Activated CD4-positive, alpha-beta memory T cell treated with anti-CD3 and anti-CD28 coated beads, Interleukin-2, amount 10 ng/mL, durations not matched to agents 7 days and 5 days (primary cell): ENCODE results near the gene ERICH6B. TPM values are rescaled to one million over a fixed set of nuclear protein-coding genes. Genes with fewer than 3 reads are reported as not detected.

Experiments
- CTCF ChIA-PET: fragments of 350-600 bp; sonication (Branson Sonifier 250); formaldehyde crosslinking; loops from one replicate; lab custom pipeline; 2021; ENCODE audit warnings: antibody characterized with exemption, inconsistent platforms; lab: Charles Lee
- POLR2A ChIA-PET: fragments of 350-600 bp; sonication (Branson Sonifier 250); formaldehyde crosslinking; loops from one replicate; lab custom pipeline; 2021; ENCODE audit warnings: antibody characterized with exemption; lab: Charles Lee
- DNase-seq: peaks from one replicate; pipeline ENCODE4 v3.0.0-alpha.2; 2020
- H3K27ac Mint-ChIP-seq: one replicate; pipeline ENCODE4 v1.8.0; 2021; ENCODE audit warnings: mild to moderate bottlenecking, mixed read lengths
- H3K27me3 Mint-ChIP-seq: one replicate; pipeline ENCODE4 v1.8.0; 2021; ENCODE audit warnings: mixed read lengths
- H3K36me3 Mint-ChIP-seq: one replicate; pipeline ENCODE4 v1.8.0; 2021; ENCODE audit warnings: low read depth, mixed read lengths
- H3K4me1 Mint-ChIP-seq: one replicate; pipeline ENCODE4 v1.8.0; 2021; ENCODE audit warnings: mixed read lengths
- H3K4me3 Mint-ChIP-seq: one replicate; pipeline ENCODE4 v1.8.0; 2021; ENCODE audit warnings: mild to moderate bottlenecking, mixed read lengths
- H3K9me3 Mint-ChIP-seq: one replicate; pipeline ENCODE4 v1.8.0; 2021; ENCODE audit warnings: mixed read lengths
- total RNA-seq, 2 experiments: library from RNA; stranded (reverse); gene quantifications; one replicate each; pipeline ENCODE4 v1.2.3, GENCODE V29; 2021

The ERICH6B gene
- total RNA-seq, 2 experiments from 2014 or later, result not detected

DNA sequence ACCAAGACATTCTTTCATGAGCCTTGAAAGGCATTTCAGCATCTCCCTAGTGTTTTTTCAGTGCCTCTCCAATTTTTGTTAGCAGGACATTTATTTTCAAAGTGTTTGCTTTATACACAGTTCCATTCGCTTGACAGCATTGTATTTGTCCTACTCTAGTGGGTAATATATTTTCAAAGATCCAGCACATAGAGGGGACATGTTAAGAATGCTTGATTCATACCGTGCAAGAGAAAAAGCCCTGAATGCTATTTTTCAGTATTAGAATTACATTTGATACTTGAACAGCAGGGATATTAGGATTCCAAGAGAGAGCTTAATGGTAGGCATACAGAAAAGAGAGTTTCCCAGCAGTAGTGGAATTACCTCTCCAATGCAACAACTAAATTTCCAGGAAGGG lies 21.3 kb downstream of the ERICH6B start:
- POLR2A ChIA-PET, result no interaction called here
- no peak overlapping the region for H3K27ac Mint-ChIP-seq
- H3K4me3 Mint-ChIP-seq, result no peak overlapping the region
- H3K9me3 Mint-ChIP-seq, result no peaks in the 10 kb centered on the region
- peaks cover 19% of the 10 kb centered on the region for H3K27me3 Mint-ChIP-seq
- CTCF ChIA-PET, result no interaction called here
- H3K36me3 Mint-ChIP-seq, result no peaks in the 10 kb centered on the region
- DNase-seq, result no peak
- no peaks in the 10 kb centered on the region for H3K4me1 Mint-ChIP-seq

DNA sequence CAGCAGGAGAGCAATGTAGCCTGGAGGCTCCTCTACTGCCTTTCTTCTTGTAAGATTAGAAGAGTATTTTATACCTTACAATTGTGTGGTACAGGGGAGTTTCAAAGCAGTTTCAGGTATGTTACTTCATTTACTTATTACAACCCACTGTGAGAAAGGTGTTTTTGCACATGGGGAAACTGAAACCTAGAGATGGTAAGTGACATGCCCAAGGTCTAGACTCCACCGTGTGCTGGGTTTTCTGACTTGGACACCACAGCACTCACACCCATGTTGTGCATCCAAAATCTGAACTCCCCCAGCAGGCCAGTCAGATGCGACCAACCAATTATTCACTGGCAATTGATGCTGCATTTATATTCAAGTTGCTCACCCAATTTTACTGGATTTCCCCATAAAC lies 22.8 kb downstream of the ERICH6B start:
- ChIA-PET CTCF (no interaction called here), POLR2A (no interaction called here)
- no peak overlapping the region for H3K4me3 Mint-ChIP-seq
- no peaks in the 10 kb centered on the region for H3K9me3 Mint-ChIP-seq
- no peaks in the 10 kb centered on the region for H3K4me1 Mint-ChIP-seq
- no peak for DNase-seq
- H3K27ac Mint-ChIP-seq, result no peak overlapping the region
- H3K27me3 Mint-ChIP-seq, result peaks cover 15% of the 10 kb centered on the region
- H3K36me3 Mint-ChIP-seq, result no peaks in the 10 kb centered on the region

DNA sequence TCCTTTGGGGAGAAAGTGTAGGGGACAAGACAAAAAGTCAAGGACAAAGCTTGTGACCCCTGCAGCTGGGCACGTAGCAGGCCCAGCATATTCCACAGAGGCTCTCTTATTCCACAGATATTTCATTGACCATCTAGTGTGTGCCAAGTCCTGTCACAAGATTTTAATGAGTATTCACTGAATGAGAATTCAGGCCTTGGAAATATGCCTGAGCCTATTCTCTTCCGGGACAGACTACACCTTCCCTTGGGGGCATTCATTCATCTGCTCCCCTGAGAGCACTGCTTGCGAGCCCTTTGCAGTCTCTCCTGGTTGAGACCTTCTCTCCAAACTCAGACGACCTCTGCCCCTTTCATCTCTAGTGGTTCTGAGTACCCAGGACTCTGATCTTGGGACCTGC lies 25.5 kb downstream of the ERICH6B start:
- no peaks in the 10 kb centered on the region for H3K4me1 Mint-ChIP-seq
- POLR2A ChIA-PET, result no interaction called here
- no peaks in the 10 kb centered on the region for H3K9me3 Mint-ChIP-seq

DNA sequence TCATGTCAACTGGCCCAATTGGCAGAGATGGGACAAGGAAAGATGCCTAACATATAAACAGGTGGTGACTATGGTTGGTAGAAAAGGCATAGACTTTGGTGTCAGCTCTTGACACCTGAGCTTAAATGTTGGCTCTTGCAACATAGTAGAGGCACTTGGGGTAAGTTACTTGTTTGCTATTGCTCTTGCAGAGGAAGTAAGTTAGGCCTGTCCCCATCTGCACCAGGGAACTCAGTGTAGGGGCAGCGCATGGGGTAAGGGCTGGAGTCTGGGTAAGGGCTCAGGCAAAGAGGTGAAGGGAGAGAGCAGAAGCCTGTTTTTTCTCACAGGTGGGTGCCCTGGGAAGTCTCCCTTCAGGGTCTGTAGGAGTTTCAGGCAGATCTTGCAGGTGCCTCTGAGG lies 27.6 kb downstream of the ERICH6B start:
- H3K27me3 Mint-ChIP-seq, result no peaks in the 10 kb centered on the region
- H3K27ac Mint-ChIP-seq, result no peak overlapping the region
- ChIA-PET POLR2A (no interaction called here), CTCF (no interaction called here)
- DNase-seq, result no peak
- no peaks in the 10 kb centered on the region for H3K9me3 Mint-ChIP-seq
- H3K4me3 Mint-ChIP-seq, result no peak overlapping the region
- H3K4me1 Mint-ChIP-seq, result no peaks in the 10 kb centered on the region
- H3K36me3 Mint-ChIP-seq, result no peaks in the 10 kb centered on the region

More for the DNA sequence above, 25.5 kb downstream of the ERICH6B start:
- Mint-ChIP-seq H3K4me3 (no peak overlapping the region), H3K27me3 (peaks cover 4% of the 10 kb centered on the region), H3K36me3 (no peaks in the 10 kb centered on the region), H3K27ac (no peak overlapping the region)
- no peak for DNase-seq
- CTCF ChIA-PET, result no interaction called here

DNA sequence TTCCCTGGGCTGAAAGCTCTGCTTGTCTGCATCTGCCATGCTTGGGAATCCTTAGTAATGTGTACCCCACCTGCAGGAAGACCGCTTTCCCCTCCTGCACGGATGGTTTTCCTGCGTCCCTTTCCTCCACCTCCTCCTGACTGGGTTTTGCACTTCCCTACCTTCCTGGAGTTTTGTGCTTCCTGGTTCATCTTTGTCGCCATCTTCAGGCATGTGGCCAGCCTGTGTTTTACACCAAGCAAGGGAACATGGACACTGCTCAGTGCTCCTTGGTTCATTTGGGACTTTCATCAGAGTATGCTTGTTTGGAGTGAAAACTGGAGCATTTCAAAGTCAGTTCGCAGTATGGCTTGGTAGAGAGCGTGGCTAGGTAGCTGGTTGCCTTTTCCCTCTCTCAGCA lies 30.7 kb downstream of the ERICH6B start:
- H3K27ac Mint-ChIP-seq, result no peak overlapping the region
- no peaks in the 10 kb centered on the region for H3K9me3 Mint-ChIP-seq
- CTCF ChIA-PET, result no interaction called here
- H3K4me1 Mint-ChIP-seq, result no peaks in the 10 kb centered on the region
- POLR2A ChIA-PET, result no interaction called here
- H3K4me3 Mint-ChIP-seq, result no peak overlapping the region
- DNase-seq, result no peak
- peaks cover 5% of the 10 kb centered on the region for H3K27me3 Mint-ChIP-seq
- H3K36me3 Mint-ChIP-seq, result no peaks in the 10 kb centered on the region

DNA sequence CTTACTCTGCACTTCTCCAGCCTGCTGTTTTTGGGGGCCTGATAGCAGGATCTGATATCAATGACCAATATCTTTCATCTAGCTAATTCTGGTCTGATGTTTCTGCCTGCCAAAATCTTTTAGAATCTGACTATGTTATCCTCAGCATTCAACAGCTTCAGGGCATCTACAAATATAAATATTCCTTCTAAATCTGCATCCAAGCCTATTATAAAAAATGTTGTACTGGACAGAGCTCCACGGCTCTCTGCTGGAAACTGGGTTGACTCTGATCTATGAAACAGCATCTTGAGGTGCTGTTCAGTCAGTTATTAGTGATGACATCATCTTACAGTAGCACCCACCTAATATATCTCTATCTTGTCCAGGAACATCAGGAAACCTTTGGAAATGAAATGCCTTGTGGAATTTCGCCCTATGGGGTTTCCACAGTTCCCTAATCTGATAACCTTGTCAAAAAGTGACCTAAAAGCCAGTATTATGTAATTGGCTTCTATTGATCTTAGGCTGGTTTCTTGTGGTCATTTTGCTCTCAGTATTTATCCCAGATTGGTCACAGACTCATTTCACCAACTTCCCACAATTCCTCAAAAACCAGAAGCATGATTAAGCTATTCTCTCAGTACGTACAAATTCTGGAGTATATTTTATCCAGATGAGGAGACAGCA lies 33.0 kb downstream of the ERICH6B start:
- peaks cover 5% of the 10 kb centered on the region for H3K27me3 Mint-ChIP-seq
- no peak for DNase-seq
- H3K4me3 Mint-ChIP-seq, result no peak overlapping the region
- ChIA-PET CTCF (no interaction called here), POLR2A (no interaction called here)
- H3K27ac Mint-ChIP-seq, result no peak overlapping the region
- no peaks in the 10 kb centered on the region for H3K9me3 Mint-ChIP-seq
- H3K4me1 Mint-ChIP-seq, result no peaks in the 10 kb centered on the region
- no peaks in the 10 kb centered on the region for H3K36me3 Mint-ChIP-seq

DNA sequence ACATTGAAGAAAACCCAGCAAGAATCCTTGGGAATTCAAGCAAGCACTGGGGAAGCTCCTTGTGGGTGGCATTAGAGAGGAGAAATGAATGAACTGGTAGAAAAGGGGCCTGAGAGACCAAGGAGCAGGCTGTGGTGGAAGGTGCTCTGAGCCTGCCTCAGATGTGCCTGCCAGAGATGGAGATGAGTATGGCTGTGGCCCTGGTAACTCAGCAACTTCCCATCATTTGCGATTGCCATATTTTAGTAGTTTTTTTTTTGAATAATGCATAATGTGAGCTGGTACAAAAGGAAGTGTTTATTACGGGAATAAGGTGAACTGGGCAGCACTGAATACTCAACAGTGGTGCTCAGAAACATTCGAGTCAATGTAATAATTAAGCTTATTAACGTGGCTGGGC lies 39.1 kb downstream of the ERICH6B start:
- DNase-seq, result no peak
- CTCF ChIA-PET, result no interaction called here
- Mint-ChIP-seq H3K9me3 (no peaks in the 10 kb centered on the region), H3K4me1 (no peaks in the 10 kb centered on the region), H3K4me3 (no peak overlapping the region), H3K27me3 (peaks cover 20% of the 10 kb centered on the region), H3K36me3 (no peaks in the 10 kb centered on the region), H3K27ac (no peak overlapping the region)
- POLR2A ChIA-PET, result no interaction called here

DNA sequence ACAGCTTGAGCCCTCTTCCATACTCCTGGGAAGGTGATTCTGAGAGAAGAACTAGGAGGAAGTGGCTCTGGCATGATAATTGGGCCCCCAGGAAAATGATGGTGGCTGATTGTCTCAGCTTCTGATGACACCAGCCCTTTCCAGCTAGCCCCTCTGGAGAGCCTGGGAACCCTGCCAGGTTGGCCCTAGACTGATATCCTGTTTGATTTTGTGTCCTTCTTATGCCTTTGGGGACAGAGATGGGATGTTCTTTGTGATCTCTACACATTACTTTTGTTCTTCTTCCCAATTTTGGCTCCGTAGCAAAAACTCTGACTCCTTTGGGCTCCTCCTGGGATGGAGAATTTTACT lies 39.7 kb downstream of the ERICH6B start:
- Mint-ChIP-seq H3K4me1 (no peaks in the 10 kb centered on the region), H3K9me3 (no peaks in the 10 kb centered on the region), H3K36me3 (no peaks in the 10 kb centered on the region), H3K27me3 (peaks cover 18% of the 10 kb centered on the region), H3K27ac (no peak overlapping the region), H3K4me3 (no peak overlapping the region)
- DNase-seq, result no peak
- ChIA-PET CTCF (no interaction called here), POLR2A (no interaction called here)

DNA sequence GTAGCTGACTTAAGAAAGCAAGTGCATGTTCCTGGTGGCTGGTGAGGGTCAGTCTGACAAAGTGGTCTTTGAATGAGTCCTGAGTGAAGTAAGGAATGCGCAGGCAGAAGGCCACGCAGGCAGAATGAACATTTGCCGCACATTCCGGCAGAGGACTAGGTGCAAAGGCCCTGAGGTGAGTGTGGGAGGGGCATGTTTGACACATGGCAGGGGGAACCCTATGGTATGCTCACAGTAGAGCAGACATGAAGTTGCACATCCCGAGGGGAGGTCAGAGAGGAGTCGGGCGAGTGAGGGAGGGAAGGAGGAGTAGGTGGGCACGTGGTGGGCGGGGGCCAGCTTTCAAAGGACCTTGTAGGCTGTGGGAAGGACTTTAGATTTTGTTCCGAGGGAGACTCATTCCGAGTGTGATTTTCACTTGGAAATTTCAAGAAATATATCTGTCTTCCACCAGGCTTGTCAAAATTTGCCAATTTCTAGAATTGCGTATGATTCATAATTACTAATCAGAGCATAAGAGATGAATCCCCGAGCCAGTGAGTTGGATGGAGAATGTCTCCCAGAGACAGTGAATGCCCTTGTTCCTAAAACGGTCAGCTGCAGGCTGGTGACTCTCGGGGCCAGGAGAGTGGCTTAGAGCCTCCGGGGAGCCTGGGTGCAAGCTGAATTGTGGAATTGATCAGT lies 40.3 kb downstream of the ERICH6B start:
- Mint-ChIP-seq H3K4me3 (no peak overlapping the region), H3K36me3 (no peaks in the 10 kb centered on the region), H3K27ac (no peak overlapping the region), H3K9me3 (no peaks in the 10 kb centered on the region), H3K4me1 (no peaks in the 10 kb centered on the region), H3K27me3 (peaks cover 18% of the 10 kb centered on the region)
- CTCF ChIA-PET, result no interaction called here
- POLR2A ChIA-PET, result no interaction called here
- no peak for DNase-seq

DNA sequence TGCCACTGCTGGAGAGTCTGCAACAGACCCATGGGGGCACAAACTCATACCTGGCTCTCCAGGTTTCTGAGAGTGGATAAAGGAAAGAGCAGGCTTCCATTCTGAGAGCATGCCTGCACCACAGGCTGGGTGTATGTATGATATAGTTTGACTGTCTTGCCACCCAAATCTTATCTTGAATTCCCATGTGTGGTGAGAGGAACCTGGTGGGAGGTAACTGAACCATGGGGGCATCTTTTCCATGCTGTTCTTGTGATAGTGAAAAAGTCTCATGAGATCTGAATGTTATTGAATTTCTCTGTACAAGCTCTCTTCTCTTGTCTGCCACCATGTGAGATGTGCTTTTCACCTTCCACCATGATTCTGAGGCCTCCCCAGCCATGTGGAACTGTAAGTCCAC lies 50.2 kb downstream of the ERICH6B start:
- no peaks in the 10 kb centered on the region for H3K27me3 Mint-ChIP-seq
- peaks cover 11% of the 10 kb centered on the region for H3K9me3 Mint-ChIP-seq
- DNase-seq, result no peak
- H3K36me3 Mint-ChIP-seq, result no peaks in the 10 kb centered on the region
- POLR2A ChIA-PET, result no interaction called here
- H3K27ac Mint-ChIP-seq, result no peak overlapping the region
- H3K4me1 Mint-ChIP-seq, result no peaks in the 10 kb centered on the region
- H3K4me3 Mint-ChIP-seq, result no peak overlapping the region
- CTCF ChIA-PET, result no interaction called here

DNA sequence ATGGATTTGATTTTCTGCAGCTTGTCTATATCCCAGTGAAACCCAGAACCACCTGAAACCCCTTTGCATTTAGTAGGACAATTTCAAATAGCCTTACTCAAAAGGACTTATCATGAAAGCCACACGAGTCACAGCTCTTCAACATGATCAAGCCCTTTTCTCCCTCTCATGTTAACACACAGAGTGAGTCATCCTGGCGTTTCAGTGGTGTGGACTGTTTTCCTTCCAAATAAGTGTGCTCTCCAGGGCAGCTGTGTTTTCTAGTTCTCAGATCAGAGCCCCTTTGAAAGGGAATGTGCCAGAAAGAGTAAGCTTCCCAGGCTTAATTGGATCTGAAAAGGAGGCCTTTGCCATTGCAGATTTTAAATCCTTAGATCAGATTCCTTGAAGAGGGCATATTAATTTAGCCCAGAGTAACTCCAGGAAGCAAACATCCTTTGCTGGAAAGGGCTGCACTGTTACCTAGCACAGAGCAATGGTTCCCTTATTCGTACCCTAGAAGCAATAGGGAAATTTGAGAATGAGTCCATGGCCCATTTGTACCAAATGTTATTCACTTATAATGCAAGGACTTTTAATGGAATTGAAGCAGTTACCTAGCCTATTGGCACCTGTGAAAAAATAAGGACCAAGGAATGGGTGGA lies 51.3 kb downstream of the ERICH6B start:
- Mint-ChIP-seq H3K36me3 (no peaks in the 10 kb centered on the region), H3K4me1 (no peaks in the 10 kb centered on the region), H3K4me3 (no peak overlapping the region), H3K27me3 (peaks cover 2% of the 10 kb centered on the region), H3K9me3 (peaks cover 11% of the 10 kb centered on the region), H3K27ac (no peak overlapping the region)
- CTCF ChIA-PET, result no interaction called here
- no peak for DNase-seq
- POLR2A ChIA-PET, result no interaction called here

DNA sequence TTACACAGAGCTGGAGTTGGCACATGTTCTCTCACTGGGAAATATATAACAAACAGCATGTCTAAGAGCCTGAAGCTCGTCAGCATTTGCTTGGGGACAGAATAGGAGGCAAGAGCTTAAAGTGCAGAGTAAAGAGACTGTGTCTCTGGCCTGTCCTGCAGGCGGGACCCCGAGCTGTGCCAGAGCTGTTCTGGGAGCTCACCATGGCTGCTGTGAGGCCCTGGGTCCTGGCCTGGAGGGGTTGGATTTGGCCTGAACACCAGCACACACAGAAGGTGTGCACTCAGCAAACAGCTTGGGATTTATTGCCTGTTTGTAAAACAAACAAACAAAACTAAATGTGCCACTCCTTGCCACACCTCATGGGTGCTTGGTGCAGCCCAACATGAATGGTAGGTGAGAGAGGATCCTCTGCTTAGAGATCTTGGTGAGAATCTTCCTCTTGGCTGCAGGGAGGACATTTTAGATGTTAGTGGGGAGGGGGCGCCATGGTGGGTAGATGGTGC lies 60.9 kb downstream of the ERICH6B start:
- ChIA-PET CTCF (interaction anchor here (0.5 kb wide), 1 partner anchor 41 kb away, joined by 3 read pairs; no protein-coding TSS in a partner anchor), POLR2A (no interaction called here)
- Mint-ChIP-seq H3K9me3 (no peaks in the 10 kb centered on the region), H3K4me1 (no peaks in the 10 kb centered on the region), H3K4me3 (no peak overlapping the region), H3K27me3 (peaks cover 21% of the 10 kb centered on the region), H3K27ac (no peak overlapping the region), H3K36me3 (no peaks in the 10 kb centered on the region)
- no peak for DNase-seq

DNA sequence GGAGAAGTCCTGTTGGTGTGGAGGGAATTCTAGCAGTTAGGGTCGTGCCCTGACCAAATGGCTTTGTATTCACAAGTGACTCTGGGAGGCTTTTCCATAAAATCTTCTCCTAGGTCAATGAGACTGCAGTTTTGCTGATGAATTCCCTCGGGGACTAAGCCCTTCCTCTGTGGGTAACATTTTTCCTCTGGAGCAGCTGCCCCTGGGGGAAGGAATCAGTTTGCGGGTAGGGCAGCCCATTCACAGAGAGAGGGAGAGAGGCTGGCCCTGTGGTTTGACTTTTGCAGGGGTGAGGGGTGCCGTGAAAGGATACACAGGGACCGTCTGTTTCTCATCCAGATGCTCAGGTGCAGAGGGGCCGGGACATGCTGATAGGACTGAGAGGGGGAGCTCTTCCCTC lies 67.3 kb downstream of the ERICH6B start:
- ChIA-PET CTCF (no interaction called here), POLR2A (no interaction called here)
- no peaks in the 10 kb centered on the region for H3K36me3 Mint-ChIP-seq
- no peak overlapping the region for H3K4me3 Mint-ChIP-seq
- peaks cover 5% of the 10 kb centered on the region for H3K27me3 Mint-ChIP-seq
- no peak for DNase-seq
- no peaks in the 10 kb centered on the region for H3K4me1 Mint-ChIP-seq
- no peak overlapping the region for H3K27ac Mint-ChIP-seq
- no peaks in the 10 kb centered on the region for H3K9me3 Mint-ChIP-seq

DNA sequence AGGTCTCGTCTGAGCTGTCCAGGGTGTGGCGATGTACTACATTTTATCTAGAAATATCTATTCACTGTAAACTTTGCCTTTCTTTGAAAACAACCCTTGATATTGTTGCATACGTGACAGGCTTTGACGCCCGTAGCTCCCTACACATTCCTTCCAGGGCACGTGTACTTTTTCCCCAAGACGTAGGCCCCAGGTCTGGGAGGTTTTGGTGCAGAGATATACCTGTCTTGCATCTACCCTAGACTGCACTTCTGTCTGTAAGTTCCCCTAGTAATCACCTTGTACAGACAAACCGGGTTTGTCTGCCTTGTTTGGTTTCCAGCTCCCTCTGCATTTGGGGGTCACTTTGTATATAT lies 69.2 kb downstream of the ERICH6B start:
- Mint-ChIP-seq H3K27ac (no peak overlapping the region), H3K27me3 (no peaks in the 10 kb centered on the region), H3K4me1 (no peaks in the 10 kb centered on the region), H3K4me3 (no peak overlapping the region), H3K9me3 (no peaks in the 10 kb centered on the region), H3K36me3 (no peaks in the 10 kb centered on the region)
- no peak for DNase-seq
- POLR2A ChIA-PET, result no interaction called here
- CTCF ChIA-PET, result no interaction called here
